Type B pancreatic cell (in vitro differentiated cells): ENCODE data around the gene SH3GL2. TPM values are rescaled to one million over a fixed set of nuclear protein-coding genes. Genes with fewer than 3 reads are reported as not detected.

Source experiments
- DNase-seq: peaks from one replicate; pipeline ENCODE4 v3.0.0; 2021; ENCODE audit warnings: mixed read lengths; ENCODE audit not compliant: unreplicated experiment; ENCODE audit errors: extremely low spot score
- H3K27ac Mint-ChIP-seq: 2 replicates; pipeline ENCODE4 v1.8.0; 2021; ENCODE audit warnings: mild to moderate bottlenecking, mixed read lengths
- H3K27me3 Mint-ChIP-seq: 2 replicates; pipeline ENCODE4 v1.8.0; 2021; ENCODE audit warnings: mixed read lengths
- H3K36me3 Mint-ChIP-seq: 2 replicates; pipeline ENCODE4 v1.8.0; 2021; ENCODE audit warnings: mixed read lengths
- H3K4me1 Mint-ChIP-seq: one replicate; pipeline ENCODE4 v1.8.0; 2021; ENCODE audit warnings: mixed read lengths; ENCODE audit not compliant: unreplicated experiment
- H3K4me3 Mint-ChIP-seq: 2 replicates; pipeline ENCODE4 v1.8.0; 2021; ENCODE audit warnings: mild to moderate bottlenecking, mixed read lengths
- H3K9me3 Mint-ChIP-seq: 2 replicates; pipeline ENCODE4 v1.8.0; 2021; ENCODE audit warnings: mixed read lengths
- total RNA-seq: library from RNA; stranded (reverse); gene quantifications from 2 replicates; pipeline ENCODE4 v1.2.1, GENCODE V29; 2021; ENCODE audit warnings: low replicate concordance
- TF ChIP-seq, protein P1 (sequence below): fragments of 200-600 bp; sonication (generic); conservative IDR thresholded peaks from 2 replicates; pipeline ENCODE4 v1.5.0; 2021; ENCODE audit warnings: antibody characterized with exemption, mild to moderate bottlenecking

SH3GL2 gene
- total RNA-seq, 1 donor from 2014 or later, result 7.6 TPM

DNA sequence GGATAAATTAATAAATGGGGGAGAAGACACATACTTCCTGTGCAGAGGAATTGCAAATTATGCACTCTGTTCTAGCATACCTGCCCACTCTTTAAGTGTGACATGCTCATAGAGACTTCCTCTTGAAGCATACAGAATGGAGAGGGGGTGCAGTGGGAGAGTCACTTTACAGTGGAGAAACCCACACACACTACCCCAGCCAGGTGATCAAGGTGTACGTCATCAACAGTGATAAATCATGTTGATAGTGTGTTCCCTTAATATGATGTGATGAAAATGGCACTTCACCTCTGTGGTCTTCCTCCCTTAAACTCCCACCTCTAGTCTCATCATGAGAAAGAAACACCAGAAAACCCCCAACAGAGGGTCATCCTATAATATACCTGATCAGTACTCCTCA, 110.0 kb downstream of the SH3GL2 start:
- H3K4me3 Mint-ChIP-seq, result no peak overlapping the region
- H3K36me3 Mint-ChIP-seq, result no peaks in the 10 kb centered on the region
- no peaks in the 10 kb centered on the region for H3K27me3 Mint-ChIP-seq
- TF ChIP-seq, protein P1, sequence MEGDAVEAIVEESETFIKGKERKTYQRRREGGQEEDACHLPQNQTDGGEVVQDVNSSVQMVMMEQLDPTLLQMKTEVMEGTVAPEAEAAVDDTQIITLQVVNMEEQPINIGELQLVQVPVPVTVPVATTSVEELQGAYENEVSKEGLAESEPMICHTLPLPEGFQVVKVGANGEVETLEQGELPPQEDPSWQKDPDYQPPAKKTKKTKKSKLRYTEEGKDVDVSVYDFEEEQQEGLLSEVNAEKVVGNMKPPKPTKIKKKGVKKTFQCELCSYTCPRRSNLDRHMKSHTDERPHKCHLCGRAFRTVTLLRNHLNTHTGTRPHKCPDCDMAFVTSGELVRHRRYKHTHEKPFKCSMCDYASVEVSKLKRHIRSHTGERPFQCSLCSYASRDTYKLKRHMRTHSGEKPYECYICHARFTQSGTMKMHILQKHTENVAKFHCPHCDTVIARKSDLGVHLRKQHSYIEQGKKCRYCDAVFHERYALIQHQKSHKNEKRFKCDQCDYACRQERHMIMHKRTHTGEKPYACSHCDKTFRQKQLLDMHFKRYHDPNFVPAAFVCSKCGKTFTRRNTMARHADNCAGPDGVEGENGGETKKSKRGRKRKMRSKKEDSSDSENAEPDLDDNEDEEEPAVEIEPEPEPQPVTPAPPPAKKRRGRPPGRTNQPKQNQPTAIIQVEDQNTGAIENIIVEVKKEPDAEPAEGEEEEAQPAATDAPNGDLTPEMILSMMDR, result no peak
- H3K9me3 Mint-ChIP-seq, result no peaks in the 10 kb centered on the region
- no peak overlapping the region for H3K27ac Mint-ChIP-seq
- DNase-seq, result no peak
- H3K4me1 Mint-ChIP-seq, result peaks cover 5% of the 10 kb centered on the region

GRCh38 chr9:17694336-17694735, 115.5 kb downstream of the SH3GL2 start:
- no peak for DNase-seq
- Mint-ChIP-seq H3K4me3 (no peak overlapping the region), H3K27ac (no peak overlapping the region), H3K9me3 (no peaks in the 10 kb centered on the region), H3K27me3 (no peaks in the 10 kb centered on the region), H3K36me3 (no peaks in the 10 kb centered on the region), H3K4me1 (peaks cover 20% of the 10 kb centered on the region)
- TF ChIP-seq, protein P1, result no peak

GRCh38 chr9:17695482-17695881, 116.6 kb downstream of the SH3GL2 start:
- Mint-ChIP-seq H3K36me3 (no peaks in the 10 kb centered on the region), H3K4me3 (no peak overlapping the region), H3K4me1 (peaks cover 21% of the 10 kb centered on the region), H3K9me3 (no peaks in the 10 kb centered on the region), H3K27me3 (no peaks in the 10 kb centered on the region), H3K27ac (no peak overlapping the region)
- no peak for DNase-seq
- TF ChIP-seq, protein P1, result no peak

DNA sequence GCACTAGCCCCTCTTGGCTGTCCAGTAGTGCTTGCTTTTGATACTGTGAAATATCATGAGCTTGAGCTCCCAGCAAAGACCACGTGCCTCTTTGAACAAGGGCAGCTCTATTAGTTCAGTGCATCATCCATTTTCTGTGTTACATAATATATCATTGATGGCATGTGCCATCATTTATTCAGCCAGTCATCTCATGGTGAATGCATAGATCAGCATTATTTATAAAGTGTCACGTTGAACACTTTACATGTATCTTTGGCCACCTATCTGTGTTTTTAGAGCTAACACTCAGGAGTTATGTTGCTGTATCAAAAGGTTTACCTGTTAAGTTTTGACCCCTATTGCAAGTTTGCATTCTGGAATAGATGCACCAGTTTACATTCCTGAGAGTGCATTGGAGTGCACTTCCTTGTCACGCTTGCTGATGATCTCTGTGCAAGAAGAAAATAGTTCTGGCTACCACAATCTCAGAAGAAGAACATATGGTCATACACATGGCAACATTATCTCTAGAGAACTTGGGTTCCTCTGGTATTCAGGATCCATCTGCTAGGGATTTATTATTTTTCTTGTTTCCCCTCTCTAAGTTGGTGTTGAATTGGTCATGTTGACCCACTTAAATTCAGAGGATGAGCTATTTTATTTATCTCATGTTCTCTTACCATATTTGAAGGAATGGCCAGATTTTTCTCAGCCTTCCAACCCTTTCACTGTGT, 120.9 kb downstream of the SH3GL2 start:
- Mint-ChIP-seq H3K27me3 (no peaks in the 10 kb centered on the region), H3K4me3 (no peak overlapping the region)

GRCh38 chr9:17706347-17706746, 127.5 kb downstream of the SH3GL2 start:
- H3K36me3 Mint-ChIP-seq, result no peaks in the 10 kb centered on the region
- peaks cover under 1% of the 10 kb centered on the region for H3K4me1 Mint-ChIP-seq
- DNase-seq, result no peak
- TF ChIP-seq, protein P1, result no peak
- H3K27me3 Mint-ChIP-seq, result peaks cover 4% of the 10 kb centered on the region
- no peak overlapping the region for H3K27ac Mint-ChIP-seq
- no peaks in the 10 kb centered on the region for H3K9me3 Mint-ChIP-seq
- H3K4me3 Mint-ChIP-seq, result no peak overlapping the region

More for the DNA sequence above, 120.9 kb downstream of the SH3GL2 start:
- no peak overlapping the region for H3K27ac Mint-ChIP-seq
- TF ChIP-seq, protein P1, result no peak
- no peaks in the 10 kb centered on the region for H3K9me3 Mint-ChIP-seq
- DNase-seq, result no peak
- H3K36me3 Mint-ChIP-seq, result no peaks in the 10 kb centered on the region
- peaks cover 24% of the 10 kb centered on the region for H3K4me1 Mint-ChIP-seq

DNA sequence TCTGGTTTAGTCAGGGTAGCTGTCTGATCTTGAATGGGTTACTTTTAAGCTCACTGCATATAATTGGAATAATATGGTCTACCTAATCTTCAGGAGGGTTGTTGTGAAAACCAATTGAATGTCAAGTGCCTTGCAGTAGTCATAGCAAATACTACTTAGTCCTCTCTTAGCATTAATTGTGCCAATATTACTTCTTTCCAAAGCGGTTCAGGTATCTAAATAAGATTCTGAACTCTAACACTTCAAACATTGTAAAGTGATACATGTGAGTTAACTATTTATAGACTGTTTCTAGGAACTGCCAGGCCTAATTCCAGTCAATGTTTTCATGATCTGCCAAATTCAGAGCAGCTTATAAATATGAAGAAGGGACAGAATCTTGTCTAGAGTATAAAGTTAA, 140.2 kb downstream of the SH3GL2 start:
- no peaks in the 10 kb centered on the region for H3K27me3 Mint-ChIP-seq

More for the DNA sequence above, 140.2 kb downstream of the SH3GL2 start:
- H3K36me3 Mint-ChIP-seq, result no peaks in the 10 kb centered on the region
- H3K4me1 Mint-ChIP-seq, result no peaks in the 10 kb centered on the region
- no peak overlapping the region for H3K27ac Mint-ChIP-seq
- DNase-seq, result no peak
- TF ChIP-seq, protein P1, result no peak
- H3K9me3 Mint-ChIP-seq, result peaks cover 6% of the 10 kb centered on the region
- no peak overlapping the region for H3K4me3 Mint-ChIP-seq
